Gastroesophageal sphincter (tissue), 4 donors: Measurements from ENCODE around the gene ATOSB. TPM values are rescaled to one million over a fixed set of nuclear protein-coding genes. Genes with fewer than 3 reads are reported as not detected.

ENCODE experiments used
- ATAC-seq: fragments of 150-250 bp; one replicate; pipeline ENCODE4 v1.9.1; 2016; ENCODE audit warnings: mild to moderate bottlenecking, moderate library complexity
- H3K27ac ChIP-seq, 4 donors: fragments of 200-600 bp; sonication (generic) in 3 of 4; 1 replicate in 3 of 4; 2 replicates in 1 of 4; pipeline ENCODE4 v1.5.1; 2016 to 2019
- H3K27me3 ChIP-seq: fragments of 200-600 bp; sonication (generic); one replicate; pipeline ENCODE4 v1.5.1; 2019
- H3K36me3 ChIP-seq, 2 donors: fragments of 200-600 bp; sonication (generic); one replicate each; pipeline ENCODE4 v1.5.1; 2019; ENCODE audit warnings: control low read depth in 1 of 2
- H3K4me1 ChIP-seq, 3 donors: fragments of 200-600 bp; sonication (generic); 1 replicate in 2 of 3; 2 replicates in 1 of 3; pipeline ENCODE4 v1.5.1; 2016 to 2019; ENCODE audit warnings: control low read depth in 2 of 3
- H3K4me3 ChIP-seq, 2 donors: fragments of 200-600 bp; sonication (generic); one replicate each; pipeline ENCODE4 v1.5.1; 2019; ENCODE audit warnings: mild to moderate bottlenecking in 1 of 2, moderate library complexity in 1 of 2
- H3K9me3 ChIP-seq, 3 donors: fragments of 200-600 bp; sonication (generic); one replicate each; pipeline ENCODE4 v1.5.1; 2017 to 2019; ENCODE audit warnings: control low read depth in 2 of 3
- CTCF ChIP-seq, 4 experiments: fragments of 200-600 bp in 2 of 4; fragments of 450-650 bp in 2 of 4; sonication (generic) in 1 of 4; IDR thresholded peaks; one replicate each; pipeline ENCODE4 v1.5.1; 2017 to 2019; ENCODE audit warnings: antibody characterized with exemption in 4 of 4, mild to moderate bottlenecking in 2 of 4, moderate library complexity in 2 of 4
- EP300 ChIP-seq: sonication (generic); formaldehyde crosslinking; IDR thresholded peaks from one replicate; pipeline ENCODE4 v1.6.1; 2017; ENCODE audit warnings: antibody characterized with exemption, mild to moderate bottlenecking
- POLR2A ChIP-seq, 2 donors: fragments of 450-650 bp; IDR thresholded peaks; one replicate each; pipeline ENCODE4 v1.6.1; 2017; ENCODE audit warnings: antibody characterized with exemption in 2 of 2, mild to moderate bottlenecking in 2 of 2, moderate library complexity in 1 of 2
- POLR2AphosphoS5 ChIP-seq: sonication (generic); formaldehyde crosslinking; IDR thresholded peaks from one replicate; pipeline ENCODE4 v1.6.1; 2017; ENCODE audit warnings: antibody characterized with exemption
- WGBS, 2 donors: methylation state at CpG; one replicate each; pipeline ENCODE4 v1.1.5; 2018; ENCODE audit warnings: low coverage in 1 of 2; 5-methylcytosine and 5-hydroxymethylcytosine counted together
- total RNA-seq, 4 donors: library from RNA; depleted of rRNA; stranded (reverse); fragments of >200 nt; gene quantifications; one replicate each; pipeline ENCODE4 v1.1.0, GENCODE V29; 2016

The ATOSB gene
- total RNA-seq, 4 donors from 2014 or later = 13.4 to 32.6 (median 18.3) TPM

GRCh38 chr9:35091536-35091935, 24.1 kb downstream of the ATOSB start:
- Histone ChIP-seq H3K36me3 (peaks cover 0 to 82% of the 10 kb centered on the region in 2 donors), H3K4me1 (peaks cover 0 to 14% (median 8%) of the 10 kb centered on the region in 3 donors), H3K9me3 (no peaks in the 10 kb centered on the region), H3K27ac (no peak overlapping the region), H3K4me3 (no peak overlapping the region), H3K27me3 (no peaks in the 10 kb centered on the region)
- no peak for TF ChIP-seq POLR2AphosphoS5
- no peak for TF ChIP-seq EP300
- TF ChIP-seq POLR2A (IDR thresholded peaks at IDR 0.05) = no peak
- no peak for TF ChIP-seq CTCF (IDR thresholded peaks at IDR 0.05)
- no peak for ATAC-seq
- no CpG with 5 or more reads among the region's 17 CpGs for WGBS, 2 donors

GRCh38 chr9:35089434-35089833, 26.2 kb downstream of the ATOSB start:
- WGBS, 2 donors = 92% methylated on average over 2 of the region's 2 CpGs; no CpG with 5 or more reads in 1 of the 2 donors
- H3K36me3 ChIP-seq = peaks cover 0 to 89% of the 10 kb centered on the region in 2 donors
- ATAC-seq = no peak

GRCh38 chr9:35085078-35085477, 30.6 kb downstream of the ATOSB start:
- no peak overlapping the region for H3K4me3 ChIP-seq
- peaks cover 0 to 46% of the 10 kb centered on the region in 2 donors for H3K36me3 ChIP-seq
- no peaks in the 10 kb centered on the region for H3K9me3 ChIP-seq
- no peak overlapping the region for H3K27ac ChIP-seq
- H3K4me1 ChIP-seq = peaks cover 0 to 5% (median 0%) of the 10 kb centered on the region in 3 donors
- TF ChIP-seq CTCF (IDR thresholded peaks at IDR 0.05) = no peak
- no peak for TF ChIP-seq POLR2AphosphoS5
- TF ChIP-seq EP300 = no peak
- TF ChIP-seq POLR2A (IDR thresholded peaks at IDR 0.05) = no peak
- WGBS, 2 donors = 65 to 88% methylated on average over 2 of the region's 2 CpGs
- no peaks in the 10 kb centered on the region for H3K27me3 ChIP-seq
- ATAC-seq = no peak

More at GRCh38 chr9:35089434-35089833, 26.2 kb downstream of the ATOSB start:
- no peak overlapping the region for H3K4me3 ChIP-seq
- H3K27me3 ChIP-seq = no peaks in the 10 kb centered on the region
- H3K27ac ChIP-seq = no peak overlapping the region
- H3K4me1 ChIP-seq = no peaks in the 10 kb centered on the region
- H3K9me3 ChIP-seq = no peaks in the 10 kb centered on the region
- no peak for TF ChIP-seq EP300
- no peak for TF ChIP-seq POLR2A (IDR thresholded peaks at IDR 0.05)
- TF ChIP-seq CTCF (IDR thresholded peaks at IDR 0.05) = no peak
- TF ChIP-seq POLR2AphosphoS5 = no peak

- H3K9me3 ChIP-seq = no peaks in the 10 kb centered on the region
- WGBS, 2 donors = 0% methylated on average over 11 of the region's 67 CpGs; no CpG with 5 or more reads in 1 of the 2 donors
- H3K27ac ChIP-seq = peak within 1 kb of the TSS in 3 of 4 donors; percentile 76 to 86 (median 84)
- peak within 1 kb of the TSS; percentile 37 to 76 for H3K4me3 ChIP-seq
- ATAC-seq = peak; percentile 98
- TF ChIP-seq POLR2A (IDR thresholded peaks at IDR 0.05) (peak in 1 of 2 donors; percentile 10), EP300 (no peak), POLR2AphosphoS5 (peak; percentile 43), CTCF (IDR thresholded peaks at IDR 0.05) (peak in 1 of 4 experiments; percentile 38)
- peaks cover 0 to 14% of the 10 kb centered on the region in 2 donors for H3K36me3 ChIP-seq
- peaks cover 0 to 24% (median 15%) of the 10 kb centered on the region in 3 donors for H3K4me1 ChIP-seq
- no peaks in the 10 kb centered on the region for H3K27me3 ChIP-seq
Observed at GRCh38 chr9:35079426-35080341, 36.0 kb downstream of the ATOSB start, which contains the start of gene FANCG. FANCG (minus strand) TSS chr9:35079942; CDS start chr9:35079524, 418 bp downstream.
